22Rv1 (cell line): ENCODE data around the gene COL4A1.

Experiments used
- CTCF ChIP-seq: fragments of 450-650 bp; IDR thresholded peaks from 2 replicates; pipeline ENCODE4 v1.5.1; 2017; ENCODE audit warnings: mild to moderate bottlenecking
- ZFX ChIP-seq: fragments of 450-650 bp; IDR thresholded peaks from 2 replicates; pipeline ENCODE4 v1.6.1; 2017; ENCODE audit warnings: antibody characterized with exemption, borderline replicate concordance

DNA sequence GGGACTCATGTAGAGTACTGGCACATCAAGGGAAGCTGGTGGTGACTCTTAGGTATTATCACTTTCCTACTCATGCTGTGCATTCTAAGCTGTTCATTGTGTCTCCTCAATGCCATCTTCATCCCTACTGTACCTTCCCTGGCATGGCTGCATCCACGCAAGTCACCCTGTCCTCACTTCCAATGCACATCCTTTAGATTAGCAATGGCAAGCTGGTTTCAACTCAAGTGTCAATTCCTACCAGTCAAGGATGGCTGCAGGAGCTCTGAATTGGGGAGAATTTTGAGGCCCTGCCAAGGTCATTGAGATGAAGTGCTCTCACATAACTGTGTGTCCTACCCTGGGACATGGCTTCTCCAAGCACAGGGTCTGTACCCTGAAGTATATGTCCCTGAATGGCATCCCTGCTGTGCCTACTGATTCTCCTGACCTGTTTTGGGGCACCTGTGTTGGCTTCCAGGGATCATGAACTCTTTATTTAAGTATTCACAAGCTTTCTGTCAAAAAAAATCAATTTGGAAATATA lies 24.6 kb downstream of the COL4A1 start:
- TF ChIP-seq CTCF (no peak), ZFX (no peak)
